HG03575 (cell line): Measurements from ENCODE around the gene GAK.
"Not testable (repeated sequence)": the region's sequence is repeated elsewhere in the genome, so short reads cannot be mapped to it uniquely, and the experiment has no call there.

Experiments used
- ATAC-seq: cut with Tn5 transposase; IDR thresholded peaks from one replicate; pipeline ENCODE4 v1.9.1; 2021; ENCODE audit not compliant: unreplicated experiment, insufficient number of reproducible peaks, low FRiP score; ENCODE audit errors: extremely low read depth

Gene GAK

GRCh38 chr4:814312-814850 lies 117.7 kb downstream of the GAK start:
- ATAC-seq: no peak

GRCh38 chr4:813900-814299 lies 118.2 kb downstream of the GAK start:
- no peak for ATAC-seq

DNA sequence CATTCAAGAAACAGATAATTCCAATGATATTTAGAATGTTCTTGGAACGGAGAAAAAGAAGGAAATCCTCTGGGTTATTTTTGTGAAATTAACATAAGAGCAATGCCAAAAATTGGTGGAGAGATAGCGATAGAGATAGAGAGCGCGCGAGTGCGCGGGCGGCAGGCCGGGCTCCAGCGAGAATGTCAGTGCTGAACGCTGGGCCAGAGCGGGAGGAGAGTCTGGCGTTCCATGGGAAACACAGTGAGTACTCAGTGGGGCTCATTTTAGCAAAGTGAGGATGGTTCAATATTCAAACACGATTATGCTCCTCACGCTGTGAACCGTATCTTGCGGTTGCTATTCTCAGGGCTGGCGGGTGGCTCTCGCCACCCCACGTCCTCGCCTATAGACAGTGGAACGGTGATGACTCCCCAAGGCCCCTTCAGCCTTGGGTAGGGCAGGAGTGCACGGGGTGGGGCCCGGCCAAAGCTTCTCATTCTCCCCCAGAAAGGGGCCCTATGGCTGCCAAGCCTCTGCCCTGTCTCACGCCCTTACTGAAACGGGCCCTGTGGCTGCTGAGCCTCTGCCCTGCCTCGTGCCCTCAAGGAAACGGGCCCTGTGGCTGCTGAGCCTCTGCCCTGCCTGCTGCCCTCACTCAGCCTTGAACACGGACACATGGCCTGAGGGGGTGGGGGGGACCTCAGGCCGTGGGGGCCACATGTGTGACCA lies 123.1 kb downstream of the GAK start:
- no peak for ATAC-seq

- ATAC-seq: no peak
Measured at GRCh38 chr4:807792-808191, 124.3 kb downstream of the GAK start.

DNA sequence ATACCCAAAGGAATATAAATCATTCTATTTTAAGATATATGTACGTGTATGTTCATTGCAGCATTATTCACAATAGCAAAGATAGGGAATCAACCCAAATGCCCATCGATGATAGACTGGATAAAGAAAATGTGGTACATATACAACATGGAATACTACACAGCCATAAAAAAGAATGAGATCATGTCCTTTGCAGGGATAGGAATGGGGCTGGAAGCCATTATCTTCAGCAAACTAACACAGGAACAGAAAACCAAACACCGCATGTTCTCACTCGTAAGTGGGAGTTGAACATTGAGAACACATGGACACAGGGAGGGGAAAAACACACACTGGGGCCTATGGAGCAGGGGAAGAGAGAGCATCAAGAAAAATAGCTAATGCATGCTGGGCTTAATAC lies 125.1 kb downstream of the GAK start:
- not testable (repeated sequence) for ATAC-seq

DNA sequence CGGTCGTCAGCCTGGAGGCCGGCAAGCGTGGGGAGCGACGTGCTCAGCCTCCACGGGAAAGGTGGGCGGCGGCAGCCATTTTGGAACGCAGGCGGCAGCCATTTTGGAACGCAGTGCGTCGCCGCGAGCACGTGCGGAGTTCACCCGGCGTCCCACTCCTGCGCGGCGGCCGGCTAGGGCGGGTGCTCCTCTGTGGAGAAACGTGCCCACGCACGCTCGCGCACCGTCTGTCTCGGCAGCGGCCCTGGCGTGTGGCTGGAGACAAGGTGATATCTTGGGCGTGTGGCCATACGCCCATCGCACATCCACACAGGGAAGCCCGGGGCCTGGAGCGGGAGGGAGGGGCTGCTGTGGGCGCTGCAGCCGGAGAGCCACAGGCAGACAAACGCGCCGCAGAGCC lies 127.3 kb downstream of the GAK start:
- no peak for ATAC-seq

DNA sequence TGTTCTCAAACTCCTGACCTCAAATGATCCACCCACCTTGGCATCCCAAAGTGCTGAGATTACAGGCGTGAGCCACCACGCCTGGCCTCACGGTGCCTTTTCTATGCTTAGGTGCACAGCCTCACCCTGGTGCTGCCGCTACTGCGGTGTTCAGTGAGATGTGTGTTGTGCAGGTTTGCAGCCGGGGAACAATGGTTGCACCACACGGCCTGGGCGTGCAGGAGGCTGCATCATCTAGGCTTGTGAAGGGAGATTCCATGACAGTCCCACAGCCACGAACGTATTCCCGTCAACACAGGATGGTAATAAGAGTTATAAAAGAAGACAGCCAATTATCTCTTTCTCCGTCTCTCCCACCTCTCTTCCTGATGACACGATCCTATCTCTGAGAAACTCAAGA lies 128.2 kb downstream of the GAK start:
- ATAC-seq: no peak

- ATAC-seq: no peak
Measured at GRCh38 chr4:801436-802124, 130.5 kb downstream of the GAK start.
